NT2/D1 (cell line): Measurements from ENCODE around the gene POLR1A.

Source experiments
- DNase-seq: peaks from one replicate; pipeline ENCODE4 v3.0.0-alpha.2; 2011; ENCODE audit warnings: low read depth, low spot score
- H3K27me3 ChIP-seq: 2 replicates; pipeline ENCODE4 v1.6.0; 2011; ENCODE audit warnings: mild to moderate bottlenecking; ENCODE audit not compliant: insufficient read length, insufficient read depth
- H3K36me3 ChIP-seq: 2 replicates; pipeline ENCODE4 v1.6.1; 2011; ENCODE audit warnings: mild to moderate bottlenecking, low read length, mixed read lengths; ENCODE audit not compliant: insufficient read depth, insufficient read length
- H3K4me1 ChIP-seq: 2 replicates; pipeline ENCODE4 v1.5.1; 2011; ENCODE audit not compliant: insufficient read depth, insufficient read length
- H3K4me3 ChIP-seq: 2 replicates; pipeline ENCODE4 v1.5.1; 2011; ENCODE audit warnings: low read depth; ENCODE audit not compliant: insufficient read length
- H3K9ac ChIP-seq: 2 replicates; pipeline ENCODE4 v1.6.0; 2011; ENCODE audit warnings: low read depth; ENCODE audit not compliant: insufficient read length
- H3K9me3 ChIP-seq: 2 replicates; pipeline ENCODE4 v1.5.1; 2011; ENCODE audit warnings: mild to moderate bottlenecking, low read length; ENCODE audit not compliant: insufficient read depth
- SUZ12 ChIP-seq: IDR thresholded peaks from 2 replicates; pipeline ENCODE4 v1.6.1; 2011; ENCODE audit not compliant: insufficient read length, insufficient read depth; ENCODE audit errors: extremely low read depth
- YY1 ChIP-seq: IDR thresholded peaks from 2 replicates; pipeline ENCODE4 v1.6.1; 2011; ENCODE audit not compliant: insufficient read length, insufficient read depth
- ZNF274 ChIP-seq: IDR thresholded peaks from 2 replicates; pipeline ENCODE4 v1.6.1; 2011; ENCODE audit warnings: mild to moderate bottlenecking, low read depth, low read length

The POLR1A gene

DNA sequence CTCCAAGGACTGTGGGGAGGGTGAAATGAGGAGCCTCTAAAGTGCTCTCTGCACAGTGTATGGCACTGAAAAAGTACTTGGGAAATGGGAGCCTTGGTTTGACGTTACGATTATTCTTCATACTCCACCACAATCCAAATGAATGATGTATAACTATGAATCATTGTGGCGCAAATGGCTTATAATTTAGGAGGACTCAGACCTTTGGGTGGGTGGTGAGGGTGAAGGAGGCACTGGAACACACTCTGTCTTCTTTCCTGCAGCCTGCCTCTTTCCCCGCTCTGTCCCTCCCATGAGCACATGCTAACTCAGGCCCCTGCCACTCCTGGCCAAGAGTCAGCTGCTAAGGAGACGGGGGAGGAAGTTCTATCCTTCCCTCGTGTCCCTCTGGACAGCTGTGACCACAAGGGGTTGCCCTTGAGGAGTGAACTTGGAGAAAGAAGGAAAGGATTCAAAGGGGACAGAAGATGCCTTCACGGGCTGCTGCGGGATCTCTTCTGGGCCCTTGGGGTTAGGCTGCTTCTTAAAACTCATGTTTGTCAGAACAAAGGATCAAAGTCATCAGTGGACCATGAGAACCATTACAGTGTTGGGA lies 36.5 kb downstream of the POLR1A start:
- H3K27me3 ChIP-seq = no peaks in the 10 kb centered on the region
- TF ChIP-seq YY1 = no peak
- TF ChIP-seq ZNF274 = no peak
- no peak for TF ChIP-seq SUZ12
- H3K9ac ChIP-seq = no peak overlapping the region
- peaks cover 2% of the 10 kb centered on the region for H3K4me1 ChIP-seq
- peaks cover 94% of the 10 kb centered on the region for H3K36me3 ChIP-seq
- no peak for DNase-seq
- H3K9me3 ChIP-seq = peaks cover under 1% of the 10 kb centered on the region; the same call in 1 of the 2 replicates
- H3K4me3 ChIP-seq = no peak overlapping the region

DNA sequence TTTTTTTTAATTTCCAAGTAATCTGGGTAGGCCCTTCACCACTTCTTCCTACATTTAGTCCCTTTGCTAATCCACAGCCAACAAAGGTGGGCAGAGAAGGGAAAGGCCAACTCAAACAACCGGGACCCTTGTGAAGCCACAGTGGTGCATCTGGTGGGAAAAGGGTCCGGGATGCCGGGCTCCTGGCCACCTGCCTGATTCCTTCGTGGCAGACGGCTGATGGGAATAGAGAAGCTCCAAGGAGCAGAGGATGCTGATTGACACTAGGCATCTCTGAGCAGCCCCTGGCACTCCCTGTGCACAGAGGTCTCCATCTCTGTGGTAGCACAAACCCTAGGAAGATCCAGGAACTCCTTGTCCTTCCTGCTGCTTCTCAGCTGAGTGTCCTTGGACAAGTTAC lies 37.0 kb downstream of the POLR1A start:
- no peak for DNase-seq
- peaks cover 6% of the 10 kb centered on the region; the same call in 1 of the 2 replicates for H3K9me3 ChIP-seq
- H3K4me1 ChIP-seq = peaks cover 2% of the 10 kb centered on the region
- H3K4me3 ChIP-seq = no peak overlapping the region
- H3K27me3 ChIP-seq = no peaks in the 10 kb centered on the region
- no peak overlapping the region for H3K9ac ChIP-seq
- TF ChIP-seq SUZ12 (no peak), YY1 (no peak), ZNF274 (no peak)
- H3K36me3 ChIP-seq = peaks cover 94% of the 10 kb centered on the region

DNA sequence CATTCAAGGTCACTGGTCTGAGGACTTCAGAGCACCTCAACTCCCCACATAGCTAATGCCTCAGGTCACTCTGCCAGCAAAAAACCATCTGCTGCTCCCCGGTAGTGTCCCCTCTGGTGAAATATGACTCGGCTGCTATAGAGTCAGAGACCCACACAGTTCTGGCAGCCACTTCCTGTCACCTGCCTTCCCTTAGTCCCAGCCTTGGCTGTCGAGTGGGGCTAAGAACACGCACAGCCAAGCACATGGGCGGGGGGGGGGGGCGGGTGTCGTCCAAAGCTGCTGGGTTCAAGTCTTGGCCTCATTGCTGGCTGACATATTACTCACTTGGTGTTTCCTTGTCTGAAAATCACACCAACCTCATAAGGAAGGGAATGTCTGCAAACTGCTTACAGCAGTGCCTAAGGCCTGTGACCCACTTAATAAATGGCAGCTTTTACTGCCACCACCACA lies 37.5 kb downstream of the POLR1A start:
- DNase-seq = no peak
- Histone ChIP-seq H3K4me3 (no peak overlapping the region), H3K9ac (no peak overlapping the region)

DNA sequence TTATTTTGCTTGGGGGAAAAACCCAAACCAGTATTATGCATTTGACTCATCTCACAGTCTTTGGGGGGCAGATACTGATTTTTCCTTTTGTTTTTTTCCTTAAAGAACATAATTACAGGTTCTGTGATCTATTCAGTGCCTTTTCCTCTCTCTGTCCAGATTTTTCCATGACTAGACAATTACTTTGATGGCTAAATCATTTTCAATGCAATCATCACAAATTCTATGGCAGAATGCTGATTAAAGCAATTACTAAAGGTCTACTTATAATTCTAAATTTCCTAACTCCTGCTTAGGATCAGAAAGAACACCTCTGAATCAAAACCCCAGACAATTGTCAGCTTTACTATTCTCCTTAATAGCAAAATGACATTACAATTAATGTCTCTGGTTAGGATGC lies 38.8 kb downstream of the POLR1A start:
- Histone ChIP-seq H3K4me3 (no peak overlapping the region), H3K9ac (no peak overlapping the region), H3K4me1 (peaks cover 2% of the 10 kb centered on the region), H3K9me3 (peaks cover 12% of the 10 kb centered on the region; the same call in 1 of the 2 replicates), H3K27me3 (no peaks in the 10 kb centered on the region), H3K36me3 (peaks cover 82% of the 10 kb centered on the region)
- TF ChIP-seq ZNF274 (no peak), SUZ12 (no peak), YY1 (no peak)
- DNase-seq = no peak

More for the DNA sequence above, 37.5 kb downstream of the POLR1A start:
- H3K9me3 ChIP-seq = peaks cover 11% of the 10 kb centered on the region; the same call in 1 of the 2 replicates
- peaks cover 2% of the 10 kb centered on the region for H3K4me1 ChIP-seq
- H3K36me3 ChIP-seq = peaks cover 93% of the 10 kb centered on the region
- H3K27me3 ChIP-seq = no peaks in the 10 kb centered on the region
- TF ChIP-seq ZNF274 (no peak), YY1 (no peak), SUZ12 (no peak)

DNA sequence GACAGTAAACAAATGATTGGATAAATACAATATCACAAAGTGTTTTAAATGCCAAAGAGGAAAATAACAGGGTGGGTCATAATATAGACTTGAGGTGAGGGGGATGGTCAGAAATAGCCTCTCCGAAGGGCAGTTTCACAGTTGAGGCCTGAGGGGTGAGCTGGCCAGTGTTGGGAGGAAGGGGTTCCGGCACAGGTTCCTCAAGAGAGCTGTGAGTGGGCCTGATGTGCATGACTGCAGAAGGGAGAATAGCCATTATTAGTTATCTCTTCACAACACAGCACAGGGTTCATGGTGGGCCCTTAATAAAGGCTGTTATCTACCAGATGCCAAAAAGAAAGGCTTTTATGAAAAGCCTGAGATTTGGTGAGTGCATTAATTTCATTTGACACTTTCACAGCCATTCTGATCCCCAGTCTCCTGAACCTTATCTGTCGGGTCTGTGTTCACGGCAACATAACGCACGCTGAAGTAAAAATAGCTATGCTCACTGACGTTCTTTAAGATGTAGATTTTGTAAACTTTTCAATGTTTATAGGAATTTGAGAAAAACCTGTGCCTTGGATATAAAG lies 39.6 kb downstream of the POLR1A start:
- no peaks in the 10 kb centered on the region for H3K27me3 ChIP-seq
- H3K9ac ChIP-seq = no peak overlapping the region
- H3K4me1 ChIP-seq = peaks cover 2% of the 10 kb centered on the region
- no peak overlapping the region for H3K4me3 ChIP-seq
- peaks cover 12% of the 10 kb centered on the region; the same call in 1 of the 2 replicates for H3K9me3 ChIP-seq
- H3K36me3 ChIP-seq = peaks cover 82% of the 10 kb centered on the region
- no peak for TF ChIP-seq ZNF274
- TF ChIP-seq SUZ12 = no peak
- no peak for TF ChIP-seq YY1
- DNase-seq = no peak

DNA sequence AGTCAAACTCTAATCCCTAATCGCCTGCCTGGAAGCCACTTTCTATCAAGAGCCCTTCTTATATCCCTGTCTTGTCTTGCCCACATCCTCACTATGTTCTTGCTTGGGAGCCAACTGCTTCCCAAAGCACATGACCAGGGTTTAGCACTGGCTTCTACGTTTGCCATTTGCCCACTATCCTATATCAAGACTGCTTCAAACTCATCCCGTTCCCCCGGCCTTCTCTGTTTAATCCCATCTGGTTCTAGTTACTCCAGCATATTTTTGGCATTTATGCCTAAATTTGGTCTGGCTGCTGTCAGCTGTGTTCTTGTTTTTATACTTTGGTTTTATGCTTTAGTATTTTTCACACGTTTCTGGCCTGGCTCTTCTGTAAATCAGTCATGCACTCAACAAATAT lies 40.2 kb downstream of the POLR1A start:
- peaks cover 82% of the 10 kb centered on the region for H3K36me3 ChIP-seq
- H3K4me3 ChIP-seq = no peak overlapping the region
- no peak for DNase-seq
- no peak overlapping the region for H3K9ac ChIP-seq
- H3K27me3 ChIP-seq = no peaks in the 10 kb centered on the region
- TF ChIP-seq SUZ12 (no peak), ZNF274 (no peak), YY1 (no peak)
- H3K4me1 ChIP-seq = peaks cover 2% of the 10 kb centered on the region
- H3K9me3 ChIP-seq = peaks cover 12% of the 10 kb centered on the region; the same call in 1 of the 2 replicates

DNA sequence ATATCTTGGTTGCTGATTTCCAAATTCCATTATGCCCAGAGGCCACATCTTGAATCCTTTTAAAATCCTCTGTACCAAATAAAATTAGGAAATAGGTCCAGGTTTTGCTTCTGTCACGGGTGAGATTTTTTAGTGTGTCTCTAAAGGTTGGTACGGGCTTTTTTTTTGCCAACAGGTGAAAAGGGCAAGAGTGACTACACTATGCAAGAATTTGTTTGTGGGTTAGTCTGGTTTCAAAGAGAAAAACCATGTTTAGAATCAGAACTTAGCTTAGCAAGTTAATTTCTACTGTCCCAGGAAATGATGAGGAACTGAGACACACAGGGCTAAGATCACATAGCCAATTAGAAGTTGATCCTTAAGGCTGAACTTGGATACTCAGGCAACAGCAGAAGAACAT lies 41.7 kb downstream of the POLR1A start:
- DNase-seq = no peak
- no peaks in the 10 kb centered on the region for H3K4me1 ChIP-seq
- peaks cover 81% of the 10 kb centered on the region for H3K36me3 ChIP-seq
- H3K9me3 ChIP-seq = peaks cover 12% of the 10 kb centered on the region; the same call in 1 of the 2 replicates
- no peak overlapping the region for H3K4me3 ChIP-seq
- TF ChIP-seq ZNF274 (no peak), SUZ12 (no peak), YY1 (no peak)
- H3K9ac ChIP-seq = no peak overlapping the region
- no peaks in the 10 kb centered on the region for H3K27me3 ChIP-seq
